A549 (cell line): Measurements from ENCODE around the gene MYO1B.

Source experiments
- CTCF ChIP-seq: fragments of >200 bp; sonication (Bioruptor Twin); formaldehyde crosslinking; IDR thresholded peaks from 3 replicates; pipeline ENCODE4 v1.5.1; 2016
- JUN ChIP-seq, 2 experiments: fragments of >200 bp; sonication (Bioruptor Twin); formaldehyde crosslinking; IDR thresholded peaks; 2 replicates in 1 of 2; 3 replicates in 1 of 2; pipeline ENCODE4 v1.6.1; 2016 to 2017
- JUNB ChIP-seq: fragments of >200 bp; sonication (Bioruptor Twin); formaldehyde crosslinking; IDR thresholded peaks from 2 replicates; pipeline ENCODE4 v1.6.1; 2016
- MAFK ChIP-seq: fragments of 450-650 bp; IDR thresholded peaks from 2 replicates; pipeline ENCODE4 v1.6.1; 2014; ENCODE audit not compliant: partially characterized antibody
- REST ChIP-seq: fragments of 200-600 bp; sonication (generic); IDR thresholded peaks from 2 replicates; pipeline ENCODE4 v1.6.1; 2016; ENCODE audit warnings: antibody characterized with exemption, mild to moderate bottlenecking, moderate library complexity
- USF2 ChIP-seq: fragments of 450-650 bp; IDR thresholded peaks from 2 replicates; pipeline ENCODE4 v1.6.1; 2014; ENCODE audit warnings: antibody characterized with exemption

GRCh38 chr2:191312163-191312562, 67.0 kb downstream of the MYO1B start:
- TF ChIP-seq CTCF (no peak), USF2 (no peak), JUN (IDR thresholded peaks at IDR 0.05) (no peak), JUNB (no peak), MAFK (no peak), REST (no peak)
